RCC 7860 (cell line): ENCODE data around the gene SLC19A3.
"Not testable (repeated sequence)": the region's sequence is repeated elsewhere in the genome, so short reads cannot be mapped to it uniquely, and the experiment has no call there.

ENCODE experiments used
- DNase-seq: peaks from one replicate; pipeline ENCODE4 v3.0.0-alpha.2; 2015; ENCODE audit warnings: low spot score
- FAIRE-seq: peaks from 2 replicates; lab custom pipeline; 2012; peaks lifted over from hg19 to GRCh38; lab: Jason Lieb, UNC

Gene SLC19A3

DNA sequence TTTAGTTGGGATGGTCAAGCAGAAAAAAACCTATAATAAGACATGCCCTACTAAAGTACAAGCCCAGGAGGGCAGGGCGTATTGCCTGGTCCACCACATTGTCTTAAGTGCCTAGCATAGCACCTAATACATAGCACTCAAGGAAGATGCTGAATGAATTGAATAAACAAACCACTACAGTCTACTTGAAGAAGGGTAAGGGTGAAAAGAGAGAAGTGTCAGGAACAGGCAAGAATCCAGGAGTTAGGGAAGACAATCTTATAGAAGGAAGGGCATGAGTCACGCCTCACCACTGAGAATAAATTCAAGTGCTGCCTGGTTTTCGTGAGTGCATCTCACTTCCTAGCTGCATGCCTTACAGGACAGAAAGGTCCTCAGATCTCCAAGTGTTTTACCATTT, 13.9 kb downstream of the SLC19A3 start:
- DNase-seq, result no peak
- FAIRE-seq, result no peak

DNA sequence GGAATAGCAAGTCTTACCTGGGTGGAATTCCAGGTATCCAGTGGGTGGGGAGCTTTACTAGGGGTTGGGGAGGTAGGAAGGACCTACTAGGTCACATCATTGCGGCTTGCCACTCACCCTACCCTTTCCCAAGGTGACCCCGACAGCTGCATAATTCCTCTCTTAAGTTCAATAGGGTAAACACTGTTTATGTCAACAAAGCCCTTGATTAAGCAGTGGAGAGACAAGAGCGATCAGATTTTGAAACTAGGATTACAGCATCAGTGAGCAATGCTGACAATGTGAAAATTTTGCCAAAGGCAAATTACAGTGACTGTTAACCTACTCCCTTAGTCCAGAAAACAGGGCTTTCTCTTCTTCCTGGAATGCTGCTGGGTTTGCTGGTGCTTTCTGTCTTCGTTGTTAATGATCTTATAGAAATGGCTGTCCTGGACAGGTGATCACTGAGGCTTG, 14.5 kb downstream of the SLC19A3 start:
- no peak for FAIRE-seq
- no peak for DNase-seq

DNA sequence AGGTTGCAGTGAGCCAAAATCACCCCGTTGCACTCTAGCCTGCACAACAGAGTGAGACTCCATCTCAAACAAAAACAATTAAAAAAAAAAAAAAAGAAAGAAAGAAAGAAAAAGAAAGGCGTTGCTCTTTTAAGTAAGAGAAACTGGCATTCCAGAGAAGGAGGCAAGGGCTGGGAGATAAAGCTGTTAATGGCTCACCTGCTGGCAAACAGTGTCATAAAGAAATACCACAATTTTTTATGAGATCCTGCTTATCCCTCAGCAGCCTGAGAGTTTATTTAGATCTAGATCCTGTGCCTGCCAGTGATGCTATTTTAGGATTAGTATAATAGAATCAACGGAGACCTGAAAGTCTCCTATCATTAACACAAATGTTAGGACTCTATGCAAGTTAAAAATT, 16.3 kb downstream of the SLC19A3 start:
- DNase-seq, result no peak
- FAIRE-seq, result no peak

DNA sequence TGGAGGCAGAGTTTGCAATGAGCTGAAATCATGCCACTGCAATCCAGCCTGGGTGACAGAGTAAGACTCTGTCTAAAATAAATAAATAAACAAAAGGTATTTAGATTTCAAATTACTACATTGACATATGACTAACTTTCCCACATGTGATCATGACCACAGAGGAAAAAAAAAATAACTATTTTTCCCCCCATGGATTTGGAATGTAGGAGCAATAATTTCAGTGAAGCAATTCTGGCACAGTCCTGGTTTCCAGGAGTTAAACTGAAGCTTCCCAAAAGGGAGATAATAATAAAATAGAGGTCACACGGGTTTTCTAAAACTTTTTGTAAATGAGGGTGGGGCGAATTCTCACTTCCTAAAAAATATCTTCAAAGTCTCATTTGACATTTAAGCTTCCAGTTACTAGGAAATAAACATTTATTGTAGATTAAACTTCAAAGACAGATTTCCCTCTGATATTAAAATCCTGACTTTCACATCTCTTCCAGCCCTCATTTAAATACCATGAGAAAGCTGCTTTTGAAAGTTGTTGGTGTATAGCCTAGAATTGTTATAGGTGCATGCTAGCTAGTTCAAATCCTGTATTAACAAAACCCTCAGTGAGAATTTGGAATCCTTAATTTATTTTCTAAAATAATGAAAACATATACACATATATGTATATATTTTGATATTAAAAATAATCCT, 20.7 kb downstream of the SLC19A3 start:
- FAIRE-seq, result no peak
- DNase-seq, result no peak

DNA sequence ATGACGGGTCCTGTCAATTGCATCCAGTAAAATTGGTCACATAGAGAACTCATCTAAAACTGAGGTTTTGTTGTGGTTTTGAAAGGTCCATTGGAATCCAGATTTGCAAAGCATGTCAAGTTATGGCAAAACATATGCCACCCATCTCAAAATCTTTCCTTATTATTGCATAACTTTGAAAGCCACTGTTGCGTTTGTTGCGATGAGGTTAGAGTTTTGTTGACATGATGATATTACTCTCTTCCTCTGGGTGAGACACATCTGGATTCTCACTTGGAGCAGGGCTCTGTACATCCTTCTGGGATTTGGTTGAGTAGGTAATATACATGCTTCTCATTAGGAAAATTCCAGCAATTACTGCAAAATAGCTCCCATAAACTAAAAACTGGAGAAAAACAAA, 30.6 kb downstream of the SLC19A3 start:
- FAIRE-seq (no peak), DNase-seq (no peak)

DNA sequence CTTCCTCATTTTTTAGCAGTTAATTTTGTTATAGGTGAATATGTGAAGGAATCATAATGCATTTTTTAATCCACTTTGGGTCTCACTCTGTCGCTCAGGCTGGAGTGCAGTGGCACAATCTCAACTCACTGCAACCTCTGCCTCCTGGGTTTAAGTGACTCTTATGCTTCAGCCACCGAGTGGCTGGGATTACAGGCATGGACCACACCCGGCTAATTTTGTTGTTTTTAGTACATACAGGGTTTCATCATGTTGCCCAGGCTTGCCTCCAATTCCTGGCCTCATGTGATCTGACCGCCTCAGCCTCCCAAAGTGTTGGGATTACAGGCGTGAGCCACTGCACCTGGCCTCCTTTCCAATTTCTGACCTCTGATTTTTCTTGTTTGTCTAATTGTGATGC, 33.6 kb downstream of the SLC19A3 start:
- no peak for FAIRE-seq
- DNase-seq, result no peak

DNA sequence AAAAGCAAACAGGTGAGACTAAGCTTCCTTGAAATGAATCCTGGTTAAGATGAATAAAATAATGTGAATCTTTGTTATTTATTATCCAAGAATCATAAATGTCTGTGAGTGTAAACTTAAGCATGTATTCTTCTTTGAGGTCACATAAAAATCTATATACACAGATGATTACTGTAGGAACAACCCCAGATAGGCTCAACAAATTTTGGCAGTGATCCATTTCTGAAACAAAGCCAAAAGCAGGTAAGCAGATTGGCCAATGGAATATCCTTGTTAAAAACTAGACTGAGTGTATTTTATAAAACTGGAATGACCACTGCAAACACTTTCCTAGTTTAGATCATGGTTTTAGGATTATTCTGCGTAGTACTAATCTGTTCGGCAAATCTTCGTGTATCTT, 39.9 kb downstream of the SLC19A3 start:
- no peak for FAIRE-seq
- no peak for DNase-seq

GRCh38 chr2:227674485-227674884, 43.3 kb downstream of the SLC19A3 start:
- FAIRE-seq, result no peak
- no peak for DNase-seq

GRCh38 chr2:227673620-227674019, 44.2 kb downstream of the SLC19A3 start:
- not testable (repeated sequence) for FAIRE-seq, DNase-seq

- DNase-seq (no peak), FAIRE-seq (no peak)
Measured at GRCh38 chr2:227671170-227671905, 46.5 kb downstream of the SLC19A3 start.

DNA sequence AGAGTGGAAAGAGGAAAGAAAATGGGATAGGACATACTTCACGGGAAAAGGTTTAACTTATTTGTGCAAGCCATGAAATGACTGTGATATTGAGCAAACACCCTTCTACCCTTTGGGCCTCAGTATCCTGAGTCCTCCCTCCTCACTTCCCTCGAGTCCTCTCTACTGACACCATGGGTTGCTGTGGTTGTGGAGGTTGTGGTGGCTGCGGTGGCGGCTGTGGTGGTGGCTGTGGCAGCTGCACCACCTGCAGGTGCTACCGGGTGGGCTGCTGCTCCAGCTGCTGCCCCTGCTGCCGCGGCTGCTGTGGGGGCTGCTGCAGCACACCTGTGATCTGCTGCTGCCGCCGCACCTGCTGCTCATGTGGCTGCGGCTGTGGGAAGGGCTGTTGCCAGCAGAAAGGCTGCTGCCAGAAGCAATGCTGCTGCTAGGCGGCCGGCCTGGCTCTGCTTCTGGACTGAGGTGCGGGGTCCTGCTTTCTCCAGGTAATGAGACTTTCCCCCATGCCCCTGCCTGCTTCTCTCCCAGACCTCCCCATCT, 51.1 kb downstream of the SLC19A3 start, which contains the start of gene SCYGR5:
TSS of gene SCYGR5 (plus strand) at position 174 of the 540 bp plus-strand sequence. CDS start at position 174, 0 bp downstream.
- DNase-seq, FAIRE-seq: not testable (repeated sequence)

- no peak for FAIRE-seq
- DNase-seq, result no peak
Measured at GRCh38 chr2:227665189-227665940, 52.5 kb downstream of the SLC19A3 start.

- no peak for FAIRE-seq
- DNase-seq, result no peak
Measured at GRCh38 chr2:227661827-227662226, 56.0 kb downstream of the SLC19A3 start.

DNA sequence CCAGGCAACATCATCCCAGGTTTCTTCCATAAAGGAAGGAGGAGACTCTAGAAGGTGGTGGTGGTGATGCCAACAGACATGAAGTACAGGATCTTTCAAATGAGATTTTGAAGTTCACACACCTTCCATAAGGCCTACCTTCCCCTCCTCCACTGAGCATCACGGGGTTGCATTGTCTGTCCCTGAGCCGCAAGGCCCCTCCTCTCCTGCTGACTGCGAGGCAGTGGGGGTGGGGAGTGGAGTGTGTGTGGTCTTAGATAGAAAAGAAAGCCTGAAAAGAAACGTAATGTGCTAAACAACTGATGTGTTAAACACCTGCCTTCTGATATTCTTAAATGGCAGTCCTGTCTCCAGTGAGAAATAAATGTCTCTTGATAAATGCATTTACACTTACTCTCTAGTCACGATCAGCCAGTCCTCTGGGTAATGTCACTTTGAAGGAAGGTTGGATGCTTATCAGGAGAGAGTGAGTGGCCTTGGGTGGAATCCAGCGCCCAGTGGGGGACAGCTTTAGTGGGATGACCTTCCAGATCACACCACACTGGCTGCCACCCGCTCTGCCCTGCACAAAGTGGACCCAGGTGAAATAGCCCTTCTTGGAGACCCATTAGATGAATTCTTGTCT, 56.7 kb downstream of the SLC19A3 start:
- FAIRE-seq (no peak), DNase-seq (no peak)

DNA sequence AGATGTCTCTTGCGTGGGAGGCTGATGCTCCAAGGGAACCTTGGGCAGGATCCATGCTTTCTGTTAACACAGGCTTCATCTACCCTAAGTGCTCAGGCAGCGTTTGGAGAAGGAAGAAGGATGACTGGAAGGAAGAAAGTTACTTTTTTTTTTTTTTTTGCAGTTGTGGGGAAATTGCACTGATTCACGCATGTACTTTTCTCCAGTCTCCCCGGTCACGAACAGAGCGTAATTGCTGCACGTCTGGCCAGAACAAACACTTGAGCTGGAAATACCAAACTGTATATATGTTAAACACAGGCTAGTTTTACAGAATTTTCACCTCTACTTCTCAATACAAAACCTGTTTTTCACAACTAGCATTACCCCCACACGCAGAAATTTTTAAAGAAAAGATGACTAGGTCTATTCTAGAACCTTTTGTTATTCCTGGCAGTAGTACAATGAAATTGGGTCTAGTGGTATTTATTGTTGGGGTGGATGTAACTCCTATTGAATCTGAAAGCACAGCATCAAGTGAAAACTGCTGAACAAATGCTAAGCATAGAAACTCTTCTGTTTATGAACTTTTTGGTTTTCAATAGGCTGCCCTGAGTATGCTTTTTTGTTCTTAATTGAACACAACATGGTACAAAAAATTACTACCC, 60.5 kb downstream of the SLC19A3 start:
- DNase-seq, result no peak
- FAIRE-seq, result no peak

DNA sequence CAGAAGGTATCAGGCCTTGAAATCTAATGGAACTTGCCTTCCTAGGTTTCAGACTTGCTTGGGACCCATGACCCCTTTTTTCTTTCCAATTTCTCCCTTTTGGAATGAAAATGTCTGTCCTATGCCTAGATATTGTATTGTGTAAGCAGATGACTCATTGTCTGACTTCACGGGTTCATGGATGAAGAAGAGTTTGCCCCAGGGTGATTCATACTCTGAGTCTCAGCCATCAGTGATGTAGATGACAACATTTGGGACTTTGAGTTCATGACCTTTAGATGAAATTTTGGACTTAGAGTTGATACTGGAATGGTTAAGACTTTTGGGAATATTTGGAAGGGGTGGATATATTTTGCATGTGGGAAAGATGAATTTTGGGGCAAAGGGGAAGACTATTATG, 62.4 kb downstream of the SLC19A3 start:
- FAIRE-seq, result peak; percentile 93
- peak; percentile 77 for DNase-seq

- no peak for DNase-seq
- no peak for FAIRE-seq
Measured at GRCh38 chr2:227654426-227654825, 63.4 kb downstream of the SLC19A3 start.

DNA sequence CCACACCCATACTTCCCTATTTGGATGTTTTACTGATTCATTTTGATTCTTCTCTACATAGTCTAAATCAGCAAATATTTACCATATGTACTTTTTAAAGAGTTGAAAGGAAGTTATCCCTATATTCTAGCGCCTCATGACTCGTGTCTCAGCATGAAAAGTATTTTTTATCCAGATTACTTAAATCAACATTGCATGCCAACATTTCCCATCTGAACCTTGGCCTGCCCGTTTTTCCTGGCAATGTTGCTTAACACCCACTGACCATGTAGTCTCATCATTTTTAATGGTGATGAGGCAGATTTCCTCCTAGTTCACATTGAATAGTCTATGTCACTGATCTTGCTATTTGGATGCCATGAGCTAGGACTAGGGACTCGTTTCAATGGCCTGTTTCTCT, 64.4 kb downstream of the SLC19A3 start:
- FAIRE-seq (no peak), DNase-seq (no peak)

GRCh38 chr2:227643990-227644551, 73.8 kb downstream of the SLC19A3 start:
- FAIRE-seq (no peak), DNase-seq (no peak)

DNA sequence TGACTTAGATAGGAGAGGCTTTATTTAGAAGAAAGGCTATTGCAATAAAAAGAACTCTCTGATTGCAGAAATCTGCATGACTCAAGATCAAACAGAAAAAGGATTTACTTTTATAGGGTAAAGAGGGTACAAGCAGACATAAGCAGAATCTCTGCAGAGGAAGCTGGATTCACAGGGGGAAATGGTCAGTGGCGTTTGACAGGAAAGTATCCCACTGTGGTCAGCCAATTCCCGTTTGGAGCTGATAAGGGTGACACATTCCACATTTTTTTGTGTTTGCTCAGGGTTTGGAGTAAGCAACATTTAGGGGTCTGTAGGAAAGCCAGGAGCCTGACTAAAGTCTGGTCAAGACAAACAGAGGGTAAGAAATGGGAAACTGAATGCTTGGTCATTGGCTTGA, 75.2 kb downstream of the SLC19A3 start:
- no peak for FAIRE-seq
- no peak for DNase-seq
